GM23338 (cell line): ENCODE results near the gene TUBB2A.

Experiments
- CTCF ChIP-seq, 2 experiments: fragments of 200-600 bp in 1 of 2; sonication (generic) in 1 of 2; conservative IDR thresholded peaks; 2 replicates each; pipeline versions ENCODE4 v1.5.1 to v1.6.1; 2016 to 2017; ENCODE audit warnings: antibody characterized with exemption in 2 of 2, low read depth in 2 of 2, mild to moderate bottlenecking in 2 of 2, moderate library complexity in 1 of 2
- EZH2 ChIP-seq: fragments of 200-600 bp; sonication (generic); IDR thresholded peaks from one replicate; pipeline ENCODE4 v1.8.0; 2017; ENCODE audit warnings: antibody characterized with exemption, mild to moderate bottlenecking, low read depth; ENCODE audit not compliant: unreplicated experiment
- POLR2AphosphoS5 ChIP-seq: IDR thresholded peaks from 2 replicates; pipeline ENCODE4 v1.6.1; 2016; ENCODE audit warnings: antibody characterized with exemption, low read depth
- REST ChIP-seq: IDR thresholded peaks from one replicate; pipeline ENCODE4 v1.6.1; 2018; ENCODE audit warnings: antibody characterized with exemption; ENCODE audit not compliant: unreplicated experiment
- STAT1 ChIP-seq: IDR thresholded peaks from one replicate; pipeline ENCODE4 v1.6.1; 2016; ENCODE audit warnings: antibody characterized with exemption; ENCODE audit not compliant: unreplicated experiment
- ZNF331 ChIP-seq: fragments of 250-450 bp; sonication (Bioruptor Pico); IDR thresholded peaks from 2 replicates; pipeline ENCODE4 v1.5.0; 2020; ENCODE audit warnings: low read depth, mild to moderate bottlenecking, moderate library complexity

GRCh38 chr6:3165631-3166534 is 8.5 kb upstream of the TUBB2A start:
- TF ChIP-seq EZH2 = no peak
- TF ChIP-seq CTCF (conservative IDR thresholded peaks at IDR 0.05; ENCODE audit: low read depth in 2 of 2) = no peak
- no peak for TF ChIP-seq REST
- no peak for TF ChIP-seq STAT1
- TF ChIP-seq POLR2AphosphoS5 = no peak
- no peak for TF ChIP-seq ZNF331 (CRISPR knock-in tag)
